HG02763 (cell line): ENCODE data around the gene DNTTIP2.
A peak's percentile ranks its signal among the peaks of the same experiment; 100 is the strongest.
"Not testable (repeated sequence)": the region's sequence is repeated elsewhere in the genome, so short reads cannot be mapped to it uniquely, and the experiment has no call there.

Experiments
- ATAC-seq: cut with Tn5 transposase; IDR thresholded peaks from one replicate; pipeline ENCODE4 v1.9.1; 2021; ENCODE audit warnings: mild to moderate bottlenecking, moderate library complexity; ENCODE audit not compliant: unreplicated experiment

Gene DNTTIP2

GRCh38 chr1:93878889-93879586, at the start of gene DNTTIP2:
Gene DNTTIP2 (minus strand): TSS chr1:93879206. CDS start chr1:93879148, 58 bp downstream.
- ATAC-seq, result peak; percentile 97

- no peak for ATAC-seq
Observed at GRCh38 chr1:93925206-93925605, 46.2 kb upstream of the DNTTIP2 start.

GRCh38 chr1:93919780-93920179, 40.8 kb upstream of the DNTTIP2 start:
- ATAC-seq, result no peak

GRCh38 chr1:93917302-93917701, 38.3 kb upstream of the DNTTIP2 start:
- no peak for ATAC-seq

GRCh38 chr1:93910880-93911279, 31.9 kb upstream of the DNTTIP2 start:
- ATAC-seq, result not testable (repeated sequence)

- ATAC-seq, result no peak
Observed at GRCh38 chr1:93910305-93910704, 31.3 kb upstream of the DNTTIP2 start.

DNA sequence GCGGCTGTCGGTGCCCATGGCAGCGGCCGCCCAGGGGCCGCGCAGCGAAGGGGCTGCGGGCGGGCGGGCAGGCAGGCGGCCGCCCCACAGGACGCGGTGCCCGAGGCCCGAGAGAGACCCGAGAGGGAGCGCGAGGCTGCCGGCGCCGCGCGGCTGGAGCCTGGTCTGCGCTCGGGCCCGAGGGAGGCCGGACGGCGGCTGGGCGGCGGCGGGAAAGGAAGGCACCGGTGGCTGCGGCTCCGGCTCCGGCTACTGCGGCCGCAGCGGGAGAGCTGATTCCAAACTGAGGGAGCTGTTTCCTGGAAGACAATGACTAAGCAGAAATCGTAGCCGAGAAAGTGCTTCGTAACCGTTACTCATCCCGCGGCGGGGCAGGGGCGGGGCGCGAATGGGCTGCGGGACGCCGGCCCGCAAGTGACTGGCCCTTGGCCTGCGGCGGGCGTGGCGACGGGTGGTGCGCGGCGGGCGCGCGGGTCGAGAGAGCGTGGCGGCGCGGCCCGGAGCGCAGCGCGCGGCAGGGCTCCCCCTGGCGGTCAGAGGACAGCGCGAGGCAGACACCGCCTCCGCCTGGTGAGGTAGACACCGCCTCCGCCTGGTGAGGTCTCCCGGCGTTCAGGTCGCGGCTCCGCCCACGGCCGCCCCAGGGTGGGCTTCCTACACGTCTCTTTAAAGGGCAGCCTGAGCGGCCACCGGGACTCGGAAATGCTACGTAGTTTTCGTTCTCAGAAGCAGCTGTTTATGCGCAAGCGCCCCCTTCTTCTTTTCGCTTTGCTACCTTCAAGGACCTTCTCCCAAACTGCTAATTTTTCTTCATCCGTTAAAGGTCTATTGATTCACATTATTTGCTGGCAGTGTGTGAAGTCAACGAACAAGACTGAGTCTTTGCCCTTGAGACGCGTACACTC, 30.4 kb upstream of the DNTTIP2 start, which contains the start of gene GCLM:
GCLM (minus strand) TSS at position 285 of the 905 bp plus-strand sequence; CDS start at position 18, 267 bp downstream.
- peak; percentile 96 for ATAC-seq

GRCh38 chr1:93908394-93909145, 29.6 kb upstream of the DNTTIP2 start:
- peak; percentile 29 for ATAC-seq

DNA sequence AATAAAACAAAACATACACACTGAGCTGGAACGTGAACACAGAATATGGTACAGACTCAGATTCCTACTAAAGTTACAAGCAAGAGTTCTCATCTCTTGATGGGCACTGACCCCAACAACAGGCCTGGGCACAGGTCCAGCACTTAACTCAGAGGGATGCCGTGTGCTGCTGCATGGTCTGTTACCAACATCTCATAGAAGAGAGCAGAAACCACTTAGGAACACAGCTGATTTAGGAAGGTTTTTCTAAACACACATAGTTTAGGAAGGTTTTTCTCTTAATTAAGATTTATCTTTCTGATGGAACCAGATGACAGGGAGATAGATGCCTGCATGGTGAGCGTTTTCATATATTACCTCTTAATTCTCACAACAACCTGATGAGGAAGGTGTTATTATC, 28.7 kb upstream of the DNTTIP2 start:
- ATAC-seq, result no peak

DNA sequence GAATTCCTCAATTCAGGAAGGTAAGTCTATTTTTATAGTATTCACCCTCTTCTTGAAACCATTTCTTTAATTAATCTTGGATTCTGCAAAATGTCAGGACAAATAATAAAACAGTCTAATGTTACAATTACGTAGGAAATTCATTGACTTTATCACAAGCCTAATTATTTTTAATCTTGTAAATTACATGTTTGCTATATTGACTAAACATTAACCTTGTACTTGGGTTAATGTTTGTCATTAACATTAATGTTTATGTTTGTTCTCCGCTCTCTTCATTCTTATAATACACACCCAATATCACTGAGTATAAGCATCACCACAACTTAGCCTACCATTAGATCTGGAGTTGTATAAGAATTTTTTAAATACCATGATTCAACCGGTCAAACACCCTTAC, 27.5 kb upstream of the DNTTIP2 start:
- ATAC-seq, result no peak

DNA sequence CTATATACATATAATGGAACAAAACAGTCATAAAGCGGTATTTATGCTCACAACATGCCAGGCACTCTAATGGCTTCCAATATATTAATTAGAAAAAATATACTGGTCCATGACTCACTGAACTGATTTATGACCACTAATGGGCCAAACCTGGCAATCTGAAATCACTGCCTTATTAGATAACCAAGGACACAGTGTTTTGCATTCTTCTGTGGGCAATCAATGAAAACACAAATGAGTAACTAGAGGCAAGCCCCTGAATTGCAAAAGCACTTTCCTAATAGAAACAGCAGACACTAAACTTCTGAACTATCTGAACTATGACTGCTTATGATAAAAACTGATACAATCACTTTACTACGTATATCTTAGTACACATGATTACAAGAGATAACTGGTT, 26.7 kb upstream of the DNTTIP2 start:
- ATAC-seq, result no peak

DNA sequence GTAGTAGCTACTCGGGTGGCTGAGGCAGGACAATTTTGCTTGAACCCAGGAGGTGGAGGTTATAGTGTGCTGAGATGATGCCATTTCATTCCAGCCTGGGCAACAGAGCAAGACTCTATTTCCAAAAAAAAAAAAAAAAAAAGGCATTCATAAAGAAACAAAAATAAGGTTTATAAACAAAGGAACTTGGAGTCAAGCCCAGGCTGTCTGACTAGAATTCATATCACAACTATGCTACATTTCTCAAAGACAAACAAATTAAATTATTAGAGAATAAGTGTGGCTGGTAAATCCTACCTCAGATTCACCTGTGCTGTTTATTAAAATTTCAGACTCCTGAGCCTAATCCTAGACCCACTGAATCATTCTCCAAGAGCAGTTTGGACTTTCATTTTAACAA, 26.0 kb upstream of the DNTTIP2 start:
- ATAC-seq, result no peak

DNA sequence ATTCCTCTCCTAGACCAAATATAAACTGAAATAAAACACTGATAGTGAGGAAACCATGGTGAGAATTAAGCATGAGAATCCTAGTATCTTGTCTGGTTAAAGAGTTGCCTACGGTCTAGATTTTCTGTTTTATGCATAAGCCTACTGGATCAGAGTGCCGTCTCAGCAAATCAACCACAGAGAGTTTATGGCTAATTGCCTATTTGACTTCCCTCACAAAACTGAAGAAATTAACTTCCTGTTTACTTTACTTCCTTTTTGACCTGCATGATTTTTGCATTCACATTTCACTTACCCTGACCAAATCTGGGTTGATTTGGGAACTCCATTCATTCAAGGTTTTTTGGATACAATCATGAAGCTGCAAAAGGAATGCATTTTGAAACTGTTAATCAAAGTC, 25.2 kb upstream of the DNTTIP2 start:
- ATAC-seq, result no peak

- ATAC-seq, result no peak
Observed at GRCh38 chr1:93900723-93901504, 21.9 kb upstream of the DNTTIP2 start.

GRCh38 chr1:93899543-93900207, 20.7 kb upstream of the DNTTIP2 start:
- ATAC-seq, result no peak

DNA sequence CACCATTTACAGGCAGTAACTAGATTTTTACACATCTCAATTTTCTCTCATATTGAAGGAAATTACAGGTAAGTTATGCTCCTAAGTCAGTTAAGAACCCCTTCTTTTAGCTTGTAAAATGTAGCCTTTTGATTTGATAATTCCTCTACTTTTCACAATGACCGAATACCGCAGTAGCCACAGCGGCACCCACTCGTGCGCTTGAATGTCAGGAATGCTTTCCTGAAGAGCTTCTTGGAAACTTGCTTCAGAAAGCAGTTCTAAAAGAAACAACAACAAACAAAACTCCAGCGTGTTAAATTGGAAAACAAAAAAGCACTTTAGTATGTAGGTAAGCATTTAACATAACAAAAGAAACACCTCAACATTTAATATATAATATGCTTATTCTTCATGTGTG, 9.9 kb upstream of the DNTTIP2 start:
- no peak for ATAC-seq

- no peak for ATAC-seq
Observed at GRCh38 chr1:93882269-93882668, 3.3 kb upstream of the DNTTIP2 start.

DNA sequence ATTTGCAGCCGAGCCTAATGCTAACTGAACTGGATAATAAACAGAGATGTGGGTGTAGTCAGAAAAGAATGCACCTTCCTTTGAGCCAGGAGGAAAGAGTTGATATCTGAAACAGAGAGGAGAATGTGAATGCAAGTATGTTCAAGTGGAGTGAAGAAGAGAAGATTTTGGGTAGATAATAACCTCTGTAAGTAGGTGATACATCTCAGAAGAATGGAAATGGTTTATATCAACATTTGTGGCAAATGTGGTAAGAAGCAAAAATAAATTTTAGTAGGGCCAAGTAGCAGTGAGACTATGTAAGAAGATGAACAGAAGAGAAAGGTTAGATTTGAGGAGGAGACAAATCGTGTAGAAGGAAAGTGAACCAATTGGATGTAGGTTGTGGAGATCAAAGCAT, 1.7 kb upstream of the DNTTIP2 start:
- ATAC-seq, result no peak

DNA sequence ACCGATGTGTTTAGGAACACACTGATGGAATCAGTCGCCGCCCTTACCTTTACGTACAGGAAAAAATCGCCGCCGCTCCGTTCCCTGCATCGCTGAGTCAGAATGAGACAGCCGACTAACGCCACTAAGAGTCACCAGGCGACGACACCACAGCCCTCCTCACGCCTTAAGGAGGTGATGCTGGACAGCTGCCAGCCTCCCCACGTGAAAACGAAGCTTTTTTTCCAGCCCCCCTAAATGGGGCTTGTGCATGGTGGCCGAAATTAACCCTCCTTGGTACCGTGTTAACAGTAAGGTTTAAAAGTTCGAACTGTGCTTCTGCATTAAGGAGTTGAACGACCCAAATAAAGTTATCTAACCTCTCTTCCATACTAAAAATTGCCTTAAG, 511 bp downstream of the DNTTIP2 start:
- peak; percentile 46 for ATAC-seq

DNA sequence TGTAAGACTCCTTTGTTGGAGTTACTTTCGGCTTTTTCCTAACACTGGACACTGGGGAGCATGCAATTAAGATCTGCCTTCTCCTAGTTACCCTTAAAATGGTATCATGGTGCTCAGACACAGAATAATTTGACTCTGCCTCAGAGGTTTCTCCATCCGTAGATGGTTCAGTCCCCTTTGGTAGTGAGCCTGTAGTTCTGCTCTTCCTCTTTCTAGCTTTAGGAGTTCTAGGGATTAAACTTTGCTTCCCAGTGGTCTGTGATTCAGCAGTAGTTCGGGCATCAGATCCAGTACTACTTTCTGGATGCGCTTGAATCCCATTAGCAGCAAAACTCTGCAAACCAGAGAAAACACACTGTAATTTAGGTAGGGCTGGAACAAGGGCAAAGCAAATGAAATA, 1.5 kb downstream of the DNTTIP2 start:
- no peak for ATAC-seq
